Suprapubic skin (tissue), 3 donors: ENCODE measurements around the gene AATF.

Experiments
- EP300 ChIP-seq: sonication (generic); formaldehyde crosslinking; IDR thresholded peaks from one replicate; pipeline ENCODE4 v1.6.1; 2017; ENCODE audit warnings: antibody characterized with exemption
- TF ChIP-seq, protein P1 (sequence below), 2 donors: fragments of 200-600 bp in 1 of 2; fragments of 450-650 bp in 1 of 2; sonication (generic) in 1 of 2; IDR thresholded peaks; one replicate each; pipeline ENCODE4 v1.5.1; 2016 to 2019; ENCODE audit warnings: antibody characterized with exemption in 2 of 2, mild to moderate bottlenecking in 1 of 2, moderate library complexity in 1 of 2

DNA sequence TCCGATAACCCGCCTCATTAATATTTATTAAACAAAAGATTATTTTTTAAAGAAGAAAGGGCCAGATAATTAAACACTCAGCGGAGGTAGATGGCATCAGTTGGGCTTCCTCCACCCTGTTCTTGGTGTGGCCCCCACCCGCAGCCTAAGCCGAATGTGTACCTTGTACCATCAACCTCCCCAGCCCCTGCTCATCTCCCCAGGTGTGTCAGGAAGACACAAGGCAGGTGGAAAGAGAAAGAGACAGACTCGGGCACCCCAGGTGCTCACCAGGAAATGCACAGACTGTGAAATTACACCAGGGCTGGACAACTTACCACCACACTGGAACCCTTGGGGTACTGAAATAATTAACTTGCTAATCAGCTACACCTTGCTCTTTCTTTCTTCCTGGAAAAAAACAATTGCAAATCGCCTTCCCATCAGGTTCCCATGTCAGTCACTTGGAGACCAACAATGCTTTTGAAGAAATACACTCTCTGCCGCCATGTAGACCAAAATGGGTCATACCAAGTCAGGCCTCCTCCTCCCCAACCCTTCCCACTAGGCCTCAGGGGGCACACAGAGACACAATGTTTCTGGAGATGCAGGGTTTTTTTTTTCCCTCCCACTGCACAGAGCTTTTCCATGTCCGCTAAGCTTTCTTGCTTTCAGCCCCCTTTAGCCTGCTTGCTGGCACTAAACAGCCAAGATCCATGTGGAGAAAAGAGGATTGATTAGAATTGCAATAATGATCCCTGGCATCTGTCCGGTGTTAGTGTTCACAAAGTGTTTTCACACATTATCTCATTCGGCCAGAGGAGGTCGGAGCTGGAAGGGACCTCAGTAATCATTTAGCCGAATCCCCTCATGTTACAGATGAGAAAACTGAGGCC, 20.0 kb upstream of the AATF start:
- TF ChIP-seq, protein P1, sequence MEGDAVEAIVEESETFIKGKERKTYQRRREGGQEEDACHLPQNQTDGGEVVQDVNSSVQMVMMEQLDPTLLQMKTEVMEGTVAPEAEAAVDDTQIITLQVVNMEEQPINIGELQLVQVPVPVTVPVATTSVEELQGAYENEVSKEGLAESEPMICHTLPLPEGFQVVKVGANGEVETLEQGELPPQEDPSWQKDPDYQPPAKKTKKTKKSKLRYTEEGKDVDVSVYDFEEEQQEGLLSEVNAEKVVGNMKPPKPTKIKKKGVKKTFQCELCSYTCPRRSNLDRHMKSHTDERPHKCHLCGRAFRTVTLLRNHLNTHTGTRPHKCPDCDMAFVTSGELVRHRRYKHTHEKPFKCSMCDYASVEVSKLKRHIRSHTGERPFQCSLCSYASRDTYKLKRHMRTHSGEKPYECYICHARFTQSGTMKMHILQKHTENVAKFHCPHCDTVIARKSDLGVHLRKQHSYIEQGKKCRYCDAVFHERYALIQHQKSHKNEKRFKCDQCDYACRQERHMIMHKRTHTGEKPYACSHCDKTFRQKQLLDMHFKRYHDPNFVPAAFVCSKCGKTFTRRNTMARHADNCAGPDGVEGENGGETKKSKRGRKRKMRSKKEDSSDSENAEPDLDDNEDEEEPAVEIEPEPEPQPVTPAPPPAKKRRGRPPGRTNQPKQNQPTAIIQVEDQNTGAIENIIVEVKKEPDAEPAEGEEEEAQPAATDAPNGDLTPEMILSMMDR (IDR thresholded peaks at IDR 0.05), result no peak
- no peak for TF ChIP-seq EP300
